ENCODE results near the gene FMNL2.

The FMNL2 gene

GRCh38 chr2:152335016-152335725 is at the start of gene FMNL2:
FMNL2 (plus strand) TSS chr2:152335174.
- Histone ChIP-seq H3K4me3 (ENCODE audit: low read depth, low read length, poor library complexity, severe bottlenecking) (peak within 1 kb of the TSS; percentile 67), H3K9me3 (ENCODE audit: low read length) (no peaks in the 10 kb centered on the region), H2AFZ (ENCODE audit: low read length) (peak within 1 kb of the TSS; percentile 99), H4K20me1 (ENCODE audit: insufficient read depth, low read length) (no peaks in the 10 kb centered on the region), H3K4me2 (ENCODE audit: low read length) (peak within 1 kb of the TSS; percentile 73), H3K79me2 (ENCODE audit: insufficient read depth, low read length) (no peaks in the 10 kb centered on the region), H3K27me3 (ENCODE audit: insufficient read depth, low read length) (no peaks in the 10 kb centered on the region), H3K9ac (ENCODE audit: low read length) (peak within 1 kb of the TSS; percentile 50; the same call in 1 of the 2 replicates), H3K27ac (ENCODE audit: low read depth, low read length, poor library complexity, severe bottlenecking) (no peak within 1 kb of the TSS), H3F3A (ENCODE audit: insufficient read depth, low read length) (no peaks in the 10 kb centered on the region), H3K9me2 (ENCODE audit: low read depth, low read length) (no peaks in the 10 kb centered on the region), H3K4me1 (ENCODE audit: insufficient read depth, low read length, severe bottlenecking) (peaks cover 8% of the 10 kb centered on the region), H3K36me3 (ENCODE audit: insufficient read depth, low read length) (no peaks in the 10 kb centered on the region)
- TF ChIP-seq EZH2 (IDR thresholded peaks at IDR 0.05; ENCODE audit: borderline replicate concordance, low read length) (no peak), CTCF (IDR thresholded peaks at IDR 0.05; ENCODE audit: low read length) (no peak)

GRCh38 chr2:152292991-152293390 is 42.0 kb upstream of the FMNL2 start:
- H3K9me2 ChIP-seq (ENCODE audit: low read depth, low read length): no peaks in the 10 kb centered on the region
- no peak for TF ChIP-seq CTCF (IDR thresholded peaks at IDR 0.05; ENCODE audit: low read length)
- TF ChIP-seq EZH2 (IDR thresholded peaks at IDR 0.05; ENCODE audit: borderline replicate concordance, low read length): no peak
- no peaks in the 10 kb centered on the region for H3F3A ChIP-seq (ENCODE audit: insufficient read depth, low read length)
- H3K9me3 ChIP-seq (ENCODE audit: low read length): no peaks in the 10 kb centered on the region
- H3K4me2 ChIP-seq (ENCODE audit: low read length): no peak overlapping the region
- no peaks in the 10 kb centered on the region for H3K79me2 ChIP-seq (ENCODE audit: insufficient read depth, low read length)
- H3K27me3 ChIP-seq (ENCODE audit: insufficient read depth, low read length): no peaks in the 10 kb centered on the region
- no peak overlapping the region for H2AFZ ChIP-seq (ENCODE audit: low read length)
- H4K20me1 ChIP-seq (ENCODE audit: insufficient read depth, low read length): no peaks in the 10 kb centered on the region
- H3K36me3 ChIP-seq (ENCODE audit: insufficient read depth, low read length): no peaks in the 10 kb centered on the region
- H3K4me1 ChIP-seq (ENCODE audit: insufficient read depth, low read length, severe bottlenecking): no peaks in the 10 kb centered on the region
- H3K4me3 ChIP-seq (ENCODE audit: low read depth, low read length, poor library complexity, severe bottlenecking): no peak overlapping the region
- H3K27ac ChIP-seq (ENCODE audit: low read depth, low read length, poor library complexity, severe bottlenecking): no peak overlapping the region
- no peak overlapping the region for H3K9ac ChIP-seq (ENCODE audit: low read length)

- H2AFZ ChIP-seq (ENCODE audit: low read length): no peak overlapping the region
- H3K36me3 ChIP-seq (ENCODE audit: insufficient read depth, low read length): no peaks in the 10 kb centered on the region
- H3K4me2 ChIP-seq (ENCODE audit: low read length): no peak overlapping the region
- no peak overlapping the region for H3K4me3 ChIP-seq (ENCODE audit: low read depth, low read length, poor library complexity, severe bottlenecking)
- no peaks in the 10 kb centered on the region for H3K9me2 ChIP-seq (ENCODE audit: low read depth, low read length)
- H4K20me1 ChIP-seq (ENCODE audit: insufficient read depth, low read length): no peaks in the 10 kb centered on the region
- H3K27me3 ChIP-seq (ENCODE audit: insufficient read depth, low read length): no peaks in the 10 kb centered on the region
- H3K4me1 ChIP-seq (ENCODE audit: insufficient read depth, low read length, severe bottlenecking): no peaks in the 10 kb centered on the region
- no peaks in the 10 kb centered on the region for H3F3A ChIP-seq (ENCODE audit: insufficient read depth, low read length)
- no peak overlapping the region for H3K27ac ChIP-seq (ENCODE audit: low read depth, low read length, poor library complexity, severe bottlenecking)
- H3K9me3 ChIP-seq (ENCODE audit: low read length): no peaks in the 10 kb centered on the region
- H3K9ac ChIP-seq (ENCODE audit: low read length): no peak overlapping the region
- no peak for TF ChIP-seq EZH2 (IDR thresholded peaks at IDR 0.05; ENCODE audit: borderline replicate concordance, low read length)
- no peaks in the 10 kb centered on the region for H3K79me2 ChIP-seq (ENCODE audit: insufficient read depth, low read length)
Observed at GRCh38 chr2:152297715-152298114, 37.3 kb upstream of the FMNL2 start.

- Histone ChIP-seq H3F3A (ENCODE audit: insufficient read depth, low read length) (no peaks in the 10 kb centered on the region), H4K20me1 (ENCODE audit: insufficient read depth, low read length) (no peaks in the 10 kb centered on the region), H3K27me3 (ENCODE audit: insufficient read depth, low read length) (no peaks in the 10 kb centered on the region), H3K4me3 (ENCODE audit: low read depth, low read length, poor library complexity, severe bottlenecking) (no peak overlapping the region), H3K79me2 (ENCODE audit: insufficient read depth, low read length) (no peaks in the 10 kb centered on the region), H3K4me1 (ENCODE audit: insufficient read depth, low read length, severe bottlenecking) (no peaks in the 10 kb centered on the region), H2AFZ (ENCODE audit: low read length) (no peak overlapping the region), H3K9me2 (ENCODE audit: low read depth, low read length) (no peaks in the 10 kb centered on the region), H3K9ac (ENCODE audit: low read length) (no peak overlapping the region), H3K9me3 (ENCODE audit: low read length) (no peaks in the 10 kb centered on the region), H3K27ac (ENCODE audit: low read depth, low read length, poor library complexity, severe bottlenecking) (no peak overlapping the region), H3K36me3 (ENCODE audit: insufficient read depth, low read length) (no peaks in the 10 kb centered on the region), H3K4me2 (ENCODE audit: low read length) (no peak overlapping the region)
- TF ChIP-seq EZH2 (IDR thresholded peaks at IDR 0.05; ENCODE audit: borderline replicate concordance, low read length): no peak
- no peak for TF ChIP-seq CTCF (IDR thresholded peaks at IDR 0.05; ENCODE audit: low read length)
Observed at GRCh38 chr2:152298754-152299153, 36.2 kb upstream of the FMNL2 start.
